PC-9 (cell line): ENCODE data around the gene CEP63.

ENCODE experiments used
- EZH2 ChIP-seq: fragments of 200-600 bp; sonication (generic); IDR thresholded peaks from 2 replicates; pipeline ENCODE4 v1.8.0; 2017; ENCODE audit warnings: antibody characterized with exemption, low read depth
- TF ChIP-seq, protein P1 (sequence below): fragments of 200-600 bp; sonication (generic); conservative IDR thresholded peaks from 2 replicates; pipeline ENCODE4 v1.6.1; 2017; ENCODE audit warnings: mixed run types, antibody characterized with exemption, mild to moderate bottlenecking, moderate library complexity

DNA sequence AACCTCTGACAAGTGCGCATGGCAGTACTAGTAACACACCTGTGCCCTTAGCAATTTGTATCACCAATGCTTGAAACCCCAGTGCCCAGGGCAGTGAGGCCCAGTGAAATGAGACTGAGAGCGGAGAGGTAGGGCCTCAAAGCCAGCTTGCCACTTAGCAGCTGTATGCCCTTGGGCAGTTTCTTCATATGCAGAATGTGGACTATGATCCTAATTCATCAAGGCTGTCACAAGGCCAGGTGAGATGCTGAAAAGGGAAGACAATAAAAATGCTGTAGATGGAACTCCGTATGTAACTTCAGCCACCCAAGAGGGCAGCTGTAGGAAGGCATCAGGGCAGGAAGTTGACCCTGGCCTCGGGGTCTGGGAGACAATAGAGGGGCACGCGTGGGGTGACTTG, 90.6 kb downstream of the CEP63 start:
- TF ChIP-seq, protein P1, sequence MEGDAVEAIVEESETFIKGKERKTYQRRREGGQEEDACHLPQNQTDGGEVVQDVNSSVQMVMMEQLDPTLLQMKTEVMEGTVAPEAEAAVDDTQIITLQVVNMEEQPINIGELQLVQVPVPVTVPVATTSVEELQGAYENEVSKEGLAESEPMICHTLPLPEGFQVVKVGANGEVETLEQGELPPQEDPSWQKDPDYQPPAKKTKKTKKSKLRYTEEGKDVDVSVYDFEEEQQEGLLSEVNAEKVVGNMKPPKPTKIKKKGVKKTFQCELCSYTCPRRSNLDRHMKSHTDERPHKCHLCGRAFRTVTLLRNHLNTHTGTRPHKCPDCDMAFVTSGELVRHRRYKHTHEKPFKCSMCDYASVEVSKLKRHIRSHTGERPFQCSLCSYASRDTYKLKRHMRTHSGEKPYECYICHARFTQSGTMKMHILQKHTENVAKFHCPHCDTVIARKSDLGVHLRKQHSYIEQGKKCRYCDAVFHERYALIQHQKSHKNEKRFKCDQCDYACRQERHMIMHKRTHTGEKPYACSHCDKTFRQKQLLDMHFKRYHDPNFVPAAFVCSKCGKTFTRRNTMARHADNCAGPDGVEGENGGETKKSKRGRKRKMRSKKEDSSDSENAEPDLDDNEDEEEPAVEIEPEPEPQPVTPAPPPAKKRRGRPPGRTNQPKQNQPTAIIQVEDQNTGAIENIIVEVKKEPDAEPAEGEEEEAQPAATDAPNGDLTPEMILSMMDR = no peak
- TF ChIP-seq EZH2 = no peak
